ENCODE measurements around the gene HMCN2.

- no peak for TF ChIP-seq CTCF (IDR thresholded peaks at IDR 0.05; ENCODE audit: low read length)
- no peak for TF ChIP-seq EZH2 (optimal IDR thresholded peaks at IDR 0.05; ENCODE audit: low read depth, low read length)
These were observed 45.4 kb downstream of the HMCN2 start for GRCh38 chr9:130311003-130311402.
